ENCODE results near the gene FHIT. TPM values are rescaled to one million over a fixed set of nuclear protein-coding genes. Genes with fewer than 3 reads are reported as not detected.

Gene FHIT
- total RNA-seq, 2 donors from 2014 or later = 6.8 to 12.3 TPM

DNA sequence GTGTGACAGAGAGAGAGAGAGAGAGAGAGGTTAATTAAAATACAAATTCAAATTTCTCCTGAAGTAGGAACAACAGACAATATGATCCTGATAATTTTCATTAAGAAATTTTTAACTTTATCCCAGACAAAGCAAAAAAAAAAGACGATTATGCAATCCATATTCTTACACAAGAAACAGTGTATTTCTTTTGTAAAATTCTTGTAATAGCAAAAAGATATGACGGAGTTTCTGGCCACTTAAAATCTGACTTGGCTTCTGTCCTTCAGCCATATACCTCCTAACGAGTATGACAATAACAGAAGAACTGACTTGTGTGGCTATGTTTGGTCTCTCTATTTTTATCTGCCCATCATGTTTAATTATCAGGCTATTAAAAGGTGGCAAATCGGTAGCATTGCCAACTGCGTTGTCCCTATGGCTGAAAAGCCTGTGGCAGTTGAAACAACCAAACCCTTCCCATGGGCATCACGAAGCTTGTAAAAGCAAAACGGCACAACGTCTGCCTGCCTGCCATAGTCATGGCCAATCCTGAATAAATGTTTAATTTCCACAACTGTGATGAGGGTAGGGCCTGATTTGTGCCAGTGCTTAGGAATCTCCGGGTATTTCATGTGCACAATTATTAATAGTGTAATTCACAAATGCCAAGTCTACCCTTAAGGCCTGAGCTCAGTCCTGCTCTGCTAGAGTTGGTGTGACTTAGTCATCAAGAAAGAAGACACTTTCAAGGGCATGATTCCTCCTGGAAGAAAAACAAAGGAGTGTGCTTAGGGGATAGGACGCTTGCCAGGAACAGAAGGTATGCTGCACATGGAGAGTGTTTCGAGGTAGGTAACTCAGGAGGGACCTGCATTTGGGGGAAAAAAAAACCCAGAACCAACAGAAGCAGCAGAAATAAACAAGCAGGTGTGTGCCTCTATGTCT, 1090.2 kb downstream of the FHIT start:
- Mint-ChIP-seq H3K9me3 (no peaks in the 10 kb centered on the region), H3K27me3 (ENCODE audit: insufficient read depth) (no peaks in the 10 kb centered on the region), H3K27ac (no peak overlapping the region), H3K4me3 (no peak overlapping the region), H3K4me1 (no peaks in the 10 kb centered on the region), H3K36me3 (ENCODE audit: low read depth) (no peaks in the 10 kb centered on the region)
- Histone ChIP-seq H3K9ac (ENCODE audit: extremely low read depth, low read length, poor library complexity, severe bottlenecking) (no peak overlapping the region), H3K27ac (ENCODE audit: low read depth, low read length) (no peak overlapping the region), H3K4me3 (ENCODE audit: low read length) (no peak overlapping the region), H3K4me1 (ENCODE audit: control insufficient read depth, insufficient read depth, low read length) (no peaks in the 10 kb centered on the region), H3K9me3 (ENCODE audit: control insufficient read depth, low read length) (no peaks in the 10 kb centered on the region), H3K27me3 (ENCODE audit: control insufficient read depth, insufficient read depth, low read length, poor library complexity, severe bottlenecking) (no peaks in the 10 kb centered on the region), H3K36me3 (ENCODE audit: control insufficient read depth, insufficient read depth, low read length) (no peaks in the 10 kb centered on the region)
- no peak for DNase-seq
- TF ChIP-seq, protein P1, sequence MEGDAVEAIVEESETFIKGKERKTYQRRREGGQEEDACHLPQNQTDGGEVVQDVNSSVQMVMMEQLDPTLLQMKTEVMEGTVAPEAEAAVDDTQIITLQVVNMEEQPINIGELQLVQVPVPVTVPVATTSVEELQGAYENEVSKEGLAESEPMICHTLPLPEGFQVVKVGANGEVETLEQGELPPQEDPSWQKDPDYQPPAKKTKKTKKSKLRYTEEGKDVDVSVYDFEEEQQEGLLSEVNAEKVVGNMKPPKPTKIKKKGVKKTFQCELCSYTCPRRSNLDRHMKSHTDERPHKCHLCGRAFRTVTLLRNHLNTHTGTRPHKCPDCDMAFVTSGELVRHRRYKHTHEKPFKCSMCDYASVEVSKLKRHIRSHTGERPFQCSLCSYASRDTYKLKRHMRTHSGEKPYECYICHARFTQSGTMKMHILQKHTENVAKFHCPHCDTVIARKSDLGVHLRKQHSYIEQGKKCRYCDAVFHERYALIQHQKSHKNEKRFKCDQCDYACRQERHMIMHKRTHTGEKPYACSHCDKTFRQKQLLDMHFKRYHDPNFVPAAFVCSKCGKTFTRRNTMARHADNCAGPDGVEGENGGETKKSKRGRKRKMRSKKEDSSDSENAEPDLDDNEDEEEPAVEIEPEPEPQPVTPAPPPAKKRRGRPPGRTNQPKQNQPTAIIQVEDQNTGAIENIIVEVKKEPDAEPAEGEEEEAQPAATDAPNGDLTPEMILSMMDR (conservative IDR thresholded peaks at IDR 0.05) = no peak
- WGBS, 2 experiments (ENCODE audit: insufficient coverage in 1 of 2, insufficient read length in 1 of 2) = 91 to 100% methylated on average over 7 to 11 of the region's 11 CpGs

DNA sequence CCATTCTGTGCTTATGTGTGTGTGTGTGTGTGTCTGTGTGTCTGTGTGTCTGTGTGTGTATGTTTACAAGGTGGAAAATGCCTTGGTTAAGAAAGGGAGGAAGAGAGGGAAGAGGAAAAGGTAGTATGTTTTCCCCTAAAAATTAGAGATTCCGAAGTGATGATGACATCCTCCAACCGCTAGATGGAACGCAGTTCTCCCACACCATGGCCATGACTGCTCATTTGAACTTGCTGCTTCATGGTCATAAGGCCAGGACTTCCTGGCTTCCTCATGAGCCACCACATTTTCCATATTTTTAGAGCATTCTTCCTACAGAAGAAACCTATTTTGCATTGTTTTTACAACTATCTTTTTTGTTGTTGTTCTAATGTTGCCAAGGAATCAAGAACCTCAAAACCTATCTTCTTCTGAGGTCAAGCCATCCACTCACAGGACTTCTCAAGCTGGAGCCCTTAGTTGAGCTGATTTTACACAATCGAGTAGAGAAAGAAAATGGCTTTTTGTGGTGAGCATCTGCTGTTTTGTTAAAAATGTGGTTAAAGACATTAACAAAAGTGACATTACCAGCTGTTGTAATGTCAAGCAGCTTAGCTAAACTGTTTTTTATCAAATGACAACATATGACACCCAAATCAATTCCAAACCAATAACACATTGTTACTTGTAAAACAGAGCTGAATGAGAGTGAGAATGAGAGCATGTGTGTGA, 1091.0 kb downstream of the FHIT start:
- H3K4me1 ChIP-seq (ENCODE audit: control insufficient read depth, insufficient read depth, low read length) = no peaks in the 10 kb centered on the region
- Mint-ChIP-seq H3K27ac (no peak overlapping the region), H3K9me3 (no peaks in the 10 kb centered on the region), H3K4me3 (no peak overlapping the region), H3K36me3 (ENCODE audit: low read depth) (no peaks in the 10 kb centered on the region), H3K4me1 (no peaks in the 10 kb centered on the region), H3K27me3 (ENCODE audit: insufficient read depth) (no peaks in the 10 kb centered on the region)
- H3K9ac ChIP-seq (ENCODE audit: extremely low read depth, low read length, poor library complexity, severe bottlenecking) = no peak overlapping the region
- DNase-seq = no peak
- H3K36me3 ChIP-seq (ENCODE audit: control insufficient read depth, insufficient read depth, low read length) = no peaks in the 10 kb centered on the region
- TF ChIP-seq, protein P1 (conservative IDR thresholded peaks at IDR 0.05) = no peak
- H3K4me3 ChIP-seq (ENCODE audit: low read length) = no peak overlapping the region
- no peaks in the 10 kb centered on the region for H3K27me3 ChIP-seq (ENCODE audit: control insufficient read depth, insufficient read depth, low read length, poor library complexity, severe bottlenecking)
- H3K27ac ChIP-seq (ENCODE audit: low read depth, low read length) = no peak overlapping the region
- no peaks in the 10 kb centered on the region for H3K9me3 ChIP-seq (ENCODE audit: control insufficient read depth, low read length)
- WGBS, 2 experiments (ENCODE audit: insufficient coverage in 1 of 2, insufficient read length in 1 of 2) = 88 to 95% methylated on average over 4 of the region's 4 CpGs

DNA sequence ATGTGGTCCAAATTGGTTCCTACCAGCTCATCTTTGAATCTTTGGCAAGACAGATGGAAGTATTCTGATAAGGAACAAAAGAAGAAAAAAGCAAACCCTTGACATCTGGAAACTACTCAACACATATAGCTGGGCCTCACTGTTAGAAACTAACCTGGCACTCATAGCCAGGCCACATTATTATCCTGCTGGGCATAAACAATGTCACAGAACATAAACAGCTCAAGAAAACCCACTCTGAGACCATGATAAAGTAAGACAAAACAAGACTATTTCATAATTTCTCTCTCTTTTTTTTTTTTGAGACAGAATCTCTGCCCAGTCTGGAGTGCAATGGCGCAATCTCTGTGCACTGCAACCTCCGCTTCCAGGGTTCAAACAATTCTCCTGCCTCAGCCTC, 1093.2 kb downstream of the FHIT start:
- no peaks in the 10 kb centered on the region for H3K36me3 Mint-ChIP-seq (ENCODE audit: low read depth)

More for the DNA sequence above, 1093.2 kb downstream of the FHIT start:
- H3K4me1 ChIP-seq (ENCODE audit: control insufficient read depth, insufficient read depth, low read length) = no peaks in the 10 kb centered on the region
- no peaks in the 10 kb centered on the region for H3K27me3 ChIP-seq (ENCODE audit: control insufficient read depth, insufficient read depth, low read length, poor library complexity, severe bottlenecking)
- WGBS, 2 experiments (ENCODE audit: insufficient coverage in 1 of 2, insufficient read length in 1 of 2) = 95% methylated on average over 2 of the region's 2 CpGs
- no peak for DNase-seq
- H3K9me3 ChIP-seq (ENCODE audit: control insufficient read depth, low read length) = no peaks in the 10 kb centered on the region
- H3K4me3 ChIP-seq (ENCODE audit: low read length) = no peak overlapping the region
- no peak overlapping the region for H3K4me3 Mint-ChIP-seq
- no peaks in the 10 kb centered on the region for H3K36me3 ChIP-seq (ENCODE audit: control insufficient read depth, insufficient read depth, low read length)
- no peak overlapping the region for H3K27ac Mint-ChIP-seq
- H3K9me3 Mint-ChIP-seq = no peaks in the 10 kb centered on the region
- no peaks in the 10 kb centered on the region for H3K4me1 Mint-ChIP-seq
- H3K9ac ChIP-seq (ENCODE audit: extremely low read depth, low read length, poor library complexity, severe bottlenecking) = no peak overlapping the region
- no peak overlapping the region for H3K27ac ChIP-seq (ENCODE audit: low read depth, low read length)
- TF ChIP-seq, protein P1 (conservative IDR thresholded peaks at IDR 0.05) = no peak
- no peaks in the 10 kb centered on the region for H3K27me3 Mint-ChIP-seq (ENCODE audit: insufficient read depth)
